ENCODE data around the gene ST6GAL1. TPM values are rescaled to one million over a fixed set of nuclear protein-coding genes. Genes with fewer than 3 reads are reported as not detected.

The ST6GAL1 gene
- total and polyA plus RNA-seq, 2 of the 13 experiments (the other 11 are each of a cell fraction or from before 2014, with no cell fraction given), result 79.9 to 164 TPM

- TF ChIP-seq, protein P1, sequence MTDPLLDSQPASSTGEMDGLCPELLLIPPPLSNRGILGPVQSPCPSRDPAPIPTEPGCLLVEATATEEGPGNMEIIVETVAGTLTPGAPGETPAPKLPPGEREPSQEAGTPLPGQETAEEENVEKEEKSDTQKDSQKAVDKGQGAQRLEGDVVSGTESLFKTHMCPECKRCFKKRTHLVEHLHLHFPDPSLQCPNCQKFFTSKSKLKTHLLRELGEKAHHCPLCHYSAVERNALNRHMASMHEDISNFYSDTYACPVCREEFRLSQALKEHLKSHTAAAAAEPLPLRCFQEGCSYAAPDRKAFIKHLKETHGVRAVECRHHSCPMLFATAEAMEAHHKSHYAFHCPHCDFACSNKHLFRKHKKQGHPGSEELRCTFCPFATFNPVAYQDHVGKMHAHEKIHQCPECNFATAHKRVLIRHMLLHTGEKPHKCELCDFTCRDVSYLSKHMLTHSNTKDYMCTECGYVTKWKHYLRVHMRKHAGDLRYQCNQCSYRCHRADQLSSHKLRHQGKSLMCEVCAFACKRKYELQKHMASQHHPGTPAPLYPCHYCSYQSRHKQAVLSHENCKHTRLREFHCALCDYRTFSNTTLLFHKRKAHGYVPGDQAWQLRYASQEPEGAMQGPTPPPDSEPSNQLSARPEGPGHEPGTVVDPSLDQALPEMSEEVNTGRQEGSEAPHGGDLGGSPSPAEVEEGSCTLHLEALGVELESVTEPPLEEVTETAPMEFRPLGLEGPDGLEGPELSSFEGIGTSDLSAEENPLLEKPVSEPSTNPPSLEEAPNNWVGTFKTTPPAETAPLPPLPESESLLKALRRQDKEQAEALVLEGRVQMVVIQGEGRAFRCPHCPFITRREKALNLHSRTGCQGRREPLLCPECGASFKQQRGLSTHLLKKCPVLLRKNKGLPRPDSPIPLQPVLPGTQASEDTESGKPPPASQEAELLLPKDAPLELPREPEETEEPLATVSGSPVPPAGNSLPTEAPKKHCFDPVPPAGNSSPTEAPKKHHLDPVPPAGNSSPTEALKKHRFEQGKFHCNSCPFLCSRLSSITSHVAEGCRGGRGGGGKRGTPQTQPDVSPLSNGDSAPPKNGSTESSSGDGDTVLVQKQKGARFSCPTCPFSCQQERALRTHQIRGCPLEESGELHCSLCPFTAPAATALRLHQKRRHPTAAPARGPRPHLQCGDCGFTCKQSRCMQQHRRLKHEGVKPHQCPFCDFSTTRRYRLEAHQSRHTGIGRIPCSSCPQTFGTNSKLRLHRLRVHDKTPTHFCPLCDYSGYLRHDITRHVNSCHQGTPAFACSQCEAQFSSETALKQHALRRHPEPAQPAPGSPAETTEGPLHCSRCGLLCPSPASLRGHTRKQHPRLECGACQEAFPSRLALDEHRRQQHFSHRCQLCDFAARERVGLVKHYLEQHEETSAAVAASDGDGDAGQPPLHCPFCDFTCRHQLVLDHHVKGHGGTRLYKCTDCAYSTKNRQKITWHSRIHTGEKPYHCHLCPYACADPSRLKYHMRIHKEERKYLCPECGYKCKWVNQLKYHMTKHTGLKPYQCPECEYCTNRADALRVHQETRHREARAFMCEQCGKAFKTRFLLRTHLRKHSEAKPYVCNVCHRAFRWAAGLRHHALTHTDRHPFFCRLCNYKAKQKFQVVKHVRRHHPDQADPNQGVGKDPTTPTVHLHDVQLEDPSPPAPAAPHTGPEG (CRISPR knock-in tag; IDR thresholded peaks at IDR 0.05), result no peak
- 0 out of 2 replicates have a peak, but pooled peaks have one; percentile 29 for TF ChIP-seq SP4 (CRISPR knock-in tag; IDR thresholded peaks at IDR 0.05)
- peak; percentile 80 for TF ChIP-seq HDAC1 (CRISPR knock-in tag; IDR thresholded peaks at IDR 0.05)
- peak; percentile 99 for TF ChIP-seq FOXA3 (CRISPR knock-in tag; IDR thresholded peaks at IDR 0.05)
- TF ChIP-seq TP53 (CRISPR knock-in tag; conservative IDR thresholded peaks at IDR 0.05), result 0 out of 2 replicates have a peak, but pooled peaks have one; percentile 71
- TF ChIP-seq POLR2AphosphoS5 (IDR thresholded peaks at IDR 0.05; ENCODE audit: low read depth, low read length), result 0 out of 2 replicates have a peak, but pooled peaks have one; percentile 32
- peak; percentile 90 for TF ChIP-seq HNF4G (IDR thresholded peaks at IDR 0.05; ENCODE audit: borderline replicate concordance, low read depth, low read length)
- TF ChIP-seq HNF4G (CRISPR knock-in tag; IDR thresholded peaks at IDR 0.05; ENCODE audit: borderline replicate concordance, low read depth), result 0 out of 2 replicates have a peak, but pooled peaks have one; percentile 16
- TF ChIP-seq KDM6A (CRISPR knock-in tag; IDR thresholded peaks at IDR 0.05; ENCODE audit: low read depth), result peak; percentile 92
- peak; percentile 99 for TF ChIP-seq NCOR1 (IDR thresholded peaks at IDR 0.05; ENCODE audit: borderline replicate concordance, low read length)
- peak; percentile 53; the same call in 1 of the 2 replicates for TF ChIP-seq ZFP1 (CRISPR knock-in tag; IDR thresholded peaks at IDR 0.05)
- peak; percentile 84 for TF ChIP-seq ZNF143 (CRISPR knock-in tag; IDR thresholded peaks at IDR 0.05)
- TF ChIP-seq KLF15 (CRISPR knock-in tag; IDR thresholded peaks at IDR 0.05; ENCODE audit: borderline replicate concordance), result no peak
- TF ChIP-seq, protein P2, sequence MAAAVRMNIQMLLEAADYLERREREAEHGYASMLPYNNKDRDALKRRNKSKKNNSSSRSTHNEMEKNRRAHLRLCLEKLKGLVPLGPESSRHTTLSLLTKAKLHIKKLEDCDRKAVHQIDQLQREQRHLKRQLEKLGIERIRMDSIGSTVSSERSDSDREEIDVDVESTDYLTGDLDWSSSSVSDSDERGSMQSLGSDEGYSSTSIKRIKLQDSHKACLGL (CRISPR knock-in tag; IDR thresholded peaks at IDR 0.05), result no peak
- no peak for TF ChIP-seq PHF8 (CRISPR knock-in tag; IDR thresholded peaks at IDR 0.05)
- TF ChIP-seq UBTF (CRISPR knock-in tag; IDR thresholded peaks at IDR 0.05), result 0 out of 2 replicates have a peak, but pooled peaks have one; percentile 32
- TF ChIP-seq PHF5A (CRISPR knock-in tag; IDR thresholded peaks at IDR 0.05; ENCODE audit: low read depth, unreplicated experiment), result peak; percentile 35
- TF ChIP-seq ZNF383 (CRISPR knock-in tag; IDR thresholded peaks at IDR 0.05; ENCODE audit: borderline replicate concordance), result no peak
- TF ChIP-seq ZNF577 (CRISPR knock-in tag; IDR thresholded peaks at IDR 0.05; ENCODE audit: borderline replicate concordance, low read depth), result no peak
- TF ChIP-seq CEBPB (IDR thresholded peaks at IDR 0.05; ENCODE audit: borderline replicate concordance, low read depth, low read length), result peak; percentile 93
- TF ChIP-seq KLF16 (CRISPR knock-in tag; IDR thresholded peaks at IDR 0.05), result peak in 1 of 2 experiments; percentile 86; a peak in 2 of 4 replicates
Observed at GRCh38 chr3:187041362-187042307, 111.3 kb downstream of the ST6GAL1 start (continued).

Measured in HepG2 (cell line).